Fibroblast of lung (primary cell): ENCODE measurements around the gene PTCH2.

Experiments used
- EZH2 ChIP-seq: IDR thresholded peaks from 2 replicates; pipeline ENCODE4 v1.5.1; 2012; ENCODE audit warnings: low read length, control low read depth, mild to moderate bottlenecking; ENCODE audit errors: missing control alignments
- TF ChIP-seq, protein P1 (sequence below), 2 donors: IDR thresholded peaks in 1 of 2; conservative IDR thresholded peaks in 1 of 2; 1 replicate in 1 of 2; 2 replicates in 1 of 2; pipeline ENCODE4 v1.5.1; 2011 to 2012; ENCODE audit warnings: low read length in 2 of 2, control low read depth in 1 of 2, inconsistent platforms in 1 of 2, low read depth in 1 of 2, mild to moderate bottlenecking in 1 of 2

DNA sequence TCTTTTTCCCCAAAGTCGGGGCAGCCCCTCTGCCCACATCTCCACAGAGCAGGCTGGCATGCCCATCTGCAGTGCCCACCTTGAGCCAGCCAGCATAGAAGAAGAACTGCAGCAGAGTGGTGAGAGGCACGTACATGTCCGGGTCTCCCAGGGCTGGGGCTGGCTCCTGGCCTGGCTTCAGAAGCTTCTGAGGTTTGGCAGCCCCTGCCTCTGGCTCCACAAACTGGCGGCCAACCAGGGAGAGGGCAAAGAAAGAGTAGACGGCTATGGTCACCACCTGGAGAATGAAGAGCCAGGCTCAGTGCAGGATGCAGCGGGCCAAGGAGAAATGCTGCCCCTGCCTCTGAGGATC lies 58.0 kb downstream of the PTCH2 start:
- TF ChIP-seq, protein P1, sequence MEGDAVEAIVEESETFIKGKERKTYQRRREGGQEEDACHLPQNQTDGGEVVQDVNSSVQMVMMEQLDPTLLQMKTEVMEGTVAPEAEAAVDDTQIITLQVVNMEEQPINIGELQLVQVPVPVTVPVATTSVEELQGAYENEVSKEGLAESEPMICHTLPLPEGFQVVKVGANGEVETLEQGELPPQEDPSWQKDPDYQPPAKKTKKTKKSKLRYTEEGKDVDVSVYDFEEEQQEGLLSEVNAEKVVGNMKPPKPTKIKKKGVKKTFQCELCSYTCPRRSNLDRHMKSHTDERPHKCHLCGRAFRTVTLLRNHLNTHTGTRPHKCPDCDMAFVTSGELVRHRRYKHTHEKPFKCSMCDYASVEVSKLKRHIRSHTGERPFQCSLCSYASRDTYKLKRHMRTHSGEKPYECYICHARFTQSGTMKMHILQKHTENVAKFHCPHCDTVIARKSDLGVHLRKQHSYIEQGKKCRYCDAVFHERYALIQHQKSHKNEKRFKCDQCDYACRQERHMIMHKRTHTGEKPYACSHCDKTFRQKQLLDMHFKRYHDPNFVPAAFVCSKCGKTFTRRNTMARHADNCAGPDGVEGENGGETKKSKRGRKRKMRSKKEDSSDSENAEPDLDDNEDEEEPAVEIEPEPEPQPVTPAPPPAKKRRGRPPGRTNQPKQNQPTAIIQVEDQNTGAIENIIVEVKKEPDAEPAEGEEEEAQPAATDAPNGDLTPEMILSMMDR (conservative IDR thresholded peaks at IDR 0.05 in 1 of 2, IDR thresholded peaks at IDR 0.05 in 1 of 2; ENCODE audit: low read depth in 1 of 2, low read length in 2 of 2): no peak
- no peak for TF ChIP-seq EZH2
